GM18907 (cell line): ENCODE measurements around the gene PPP6R1.

Experiments used
- ATAC-seq: cut with Tn5 transposase; IDR thresholded peaks from one replicate; pipeline ENCODE4 v1.9.1; 2021; ENCODE audit warnings: mild to moderate bottlenecking, moderate library complexity; ENCODE audit not compliant: unreplicated experiment

The PPP6R1 gene

DNA sequence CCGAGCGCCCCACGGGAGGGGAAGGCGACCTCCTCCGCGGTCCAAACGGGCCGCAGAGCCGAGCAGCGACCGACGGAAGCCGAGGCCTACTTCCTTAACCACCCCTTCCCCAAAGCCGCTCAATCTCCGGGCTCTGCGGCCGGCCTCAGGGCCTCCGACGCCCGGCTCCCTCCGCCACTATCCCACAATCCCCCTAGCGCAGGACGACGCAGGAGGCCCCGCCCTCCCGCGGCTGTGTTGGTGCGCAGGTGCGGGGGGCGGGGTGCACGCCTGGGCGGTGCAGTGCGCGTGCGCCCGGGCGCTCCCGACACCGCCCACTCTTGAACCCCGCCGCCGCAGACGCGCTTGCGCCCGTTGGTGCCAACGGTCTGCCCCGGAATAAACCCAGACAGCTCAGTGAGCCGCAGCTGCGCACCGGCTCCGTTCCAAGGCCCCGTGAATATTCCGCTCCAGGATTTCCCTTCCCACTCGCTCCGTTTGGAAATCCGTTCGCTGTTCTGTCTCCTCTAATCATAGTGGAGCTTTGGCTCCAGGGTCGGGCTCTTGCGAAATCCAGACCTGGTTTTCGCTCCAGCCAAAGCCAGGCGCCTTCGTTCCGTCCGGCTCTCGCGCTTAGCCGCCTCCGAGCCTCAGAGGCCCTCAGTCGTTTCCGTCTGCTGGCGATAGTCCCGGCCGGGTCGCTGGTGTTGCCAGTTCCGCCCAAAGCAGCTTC is at the start of gene PPP6R1:
Gene PPP6R1, minus strand, starts transcription at position 190 of the 712 bp plus-strand sequence. CDS start 11,914 bp downstream, outside the sequence.
- peak; percentile 71 for ATAC-seq

- no peak for ATAC-seq
Observed at GRCh38 chr19:55308281-55308680, 49.5 kb upstream of the PPP6R1 start.

DNA sequence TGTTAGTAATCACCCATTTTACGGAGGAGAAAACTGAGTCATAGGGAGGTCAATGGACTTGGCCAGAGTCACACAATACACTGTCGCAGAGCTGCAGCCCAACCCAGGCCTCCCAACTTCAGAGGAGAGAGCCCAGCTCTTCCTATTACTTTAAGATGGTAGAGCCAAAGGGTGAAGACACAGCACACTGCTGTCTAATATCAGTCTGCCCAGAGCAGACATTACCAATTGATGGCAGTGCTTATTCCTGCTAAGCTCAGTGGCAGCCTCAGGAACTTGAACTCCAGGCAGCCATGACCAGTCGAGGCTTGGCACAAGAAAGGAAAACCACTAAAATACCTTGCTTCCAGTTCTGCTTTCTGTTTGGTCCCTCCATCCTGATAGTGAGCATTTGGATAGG is 47.9 kb upstream of the PPP6R1 start:
- ATAC-seq: no peak

DNA sequence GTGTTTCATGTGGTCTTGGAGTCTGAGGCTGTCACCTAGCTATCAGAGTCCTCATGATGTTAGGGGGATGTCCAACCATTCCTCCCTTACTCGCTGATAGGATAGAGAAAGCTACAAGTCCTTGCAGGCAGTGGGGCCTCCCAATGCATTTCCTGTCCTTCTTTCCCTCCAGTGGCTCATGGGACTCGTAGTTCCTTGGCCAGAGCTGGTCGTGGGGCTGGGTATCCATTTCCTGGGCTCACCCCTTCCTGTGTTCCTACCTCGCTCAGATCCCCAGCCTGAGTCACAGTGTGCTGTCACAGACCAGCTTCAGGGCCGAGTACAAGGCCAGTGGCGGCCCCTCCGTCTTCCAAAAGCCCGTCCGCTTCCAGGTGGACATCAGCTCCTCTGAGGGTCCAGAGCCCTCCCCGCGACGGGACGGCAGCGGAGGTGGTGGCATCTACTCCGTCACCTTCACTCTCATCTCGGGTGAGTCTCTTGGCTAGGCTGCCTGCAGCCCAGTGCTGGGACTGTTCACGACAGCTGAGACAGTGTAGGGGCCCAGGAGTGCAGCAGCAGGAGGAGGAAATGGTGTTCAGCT is 47.3 kb upstream of the PPP6R1 start:
- no peak for ATAC-seq

GRCh38 chr19:55305491-55305890 is 46.7 kb upstream of the PPP6R1 start:
- ATAC-seq: no peak

- ATAC-seq: no peak
Observed at GRCh38 chr19:55304980-55305379, 46.2 kb upstream of the PPP6R1 start.

DNA sequence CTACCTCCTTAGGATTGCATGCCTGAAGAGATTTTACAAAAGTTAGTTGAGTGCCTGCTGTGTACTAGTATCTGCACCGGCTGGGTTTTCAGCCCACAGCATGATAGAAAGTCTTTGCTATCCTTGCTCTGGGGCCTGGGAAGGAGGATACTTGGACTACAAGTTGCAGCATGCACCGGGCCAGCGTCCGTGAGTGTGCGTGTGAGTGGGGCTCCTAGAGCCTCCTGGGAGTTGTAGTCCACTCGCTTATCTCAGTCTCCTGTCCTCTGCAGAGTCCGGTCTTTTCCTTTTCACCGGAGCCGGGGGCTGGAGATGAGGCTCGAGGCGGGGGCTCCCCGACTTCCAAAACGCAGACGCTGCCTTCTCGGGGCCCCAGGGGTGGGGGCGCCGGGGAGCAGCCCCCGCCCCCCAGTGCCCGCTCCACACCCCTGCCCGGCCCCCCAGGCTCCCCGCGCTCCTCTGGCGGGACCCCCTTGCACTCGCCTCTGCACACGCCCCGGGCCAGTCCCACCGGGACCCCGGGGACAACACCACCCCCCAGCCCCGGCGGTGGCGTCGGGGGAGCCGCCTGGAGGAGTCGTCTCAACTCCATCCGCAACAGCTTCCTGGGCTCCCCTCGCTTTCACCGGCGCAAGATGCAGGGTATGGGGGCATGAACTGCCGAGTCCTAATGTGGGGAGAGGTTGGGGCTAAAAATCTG is 45.6 kb upstream of the PPP6R1 start:
- ATAC-seq: no peak

GRCh38 chr19:55303477-55303876 is 44.7 kb upstream of the PPP6R1 start:
- ATAC-seq: no peak

DNA sequence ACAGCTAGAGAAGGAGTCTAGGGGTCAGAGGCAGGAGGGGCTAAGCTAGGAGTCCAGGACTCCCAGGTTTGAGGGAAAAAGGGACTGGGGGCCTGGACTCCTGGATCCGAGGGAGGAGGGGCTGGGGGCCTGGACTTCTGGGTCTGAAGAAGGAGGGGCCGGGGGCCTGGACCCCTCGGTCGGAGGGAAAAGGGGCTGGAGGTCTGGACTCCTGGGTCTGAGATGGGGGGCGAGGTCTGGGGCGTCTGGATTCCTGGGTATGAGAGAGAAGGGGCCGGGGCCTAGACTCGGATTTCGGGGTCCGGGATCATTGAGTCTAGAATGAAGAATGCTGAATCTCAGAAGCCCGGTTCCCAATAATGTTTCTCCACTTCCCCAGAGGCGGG is 43.5 kb upstream of the PPP6R1 start:
- ATAC-seq: no peak

DNA sequence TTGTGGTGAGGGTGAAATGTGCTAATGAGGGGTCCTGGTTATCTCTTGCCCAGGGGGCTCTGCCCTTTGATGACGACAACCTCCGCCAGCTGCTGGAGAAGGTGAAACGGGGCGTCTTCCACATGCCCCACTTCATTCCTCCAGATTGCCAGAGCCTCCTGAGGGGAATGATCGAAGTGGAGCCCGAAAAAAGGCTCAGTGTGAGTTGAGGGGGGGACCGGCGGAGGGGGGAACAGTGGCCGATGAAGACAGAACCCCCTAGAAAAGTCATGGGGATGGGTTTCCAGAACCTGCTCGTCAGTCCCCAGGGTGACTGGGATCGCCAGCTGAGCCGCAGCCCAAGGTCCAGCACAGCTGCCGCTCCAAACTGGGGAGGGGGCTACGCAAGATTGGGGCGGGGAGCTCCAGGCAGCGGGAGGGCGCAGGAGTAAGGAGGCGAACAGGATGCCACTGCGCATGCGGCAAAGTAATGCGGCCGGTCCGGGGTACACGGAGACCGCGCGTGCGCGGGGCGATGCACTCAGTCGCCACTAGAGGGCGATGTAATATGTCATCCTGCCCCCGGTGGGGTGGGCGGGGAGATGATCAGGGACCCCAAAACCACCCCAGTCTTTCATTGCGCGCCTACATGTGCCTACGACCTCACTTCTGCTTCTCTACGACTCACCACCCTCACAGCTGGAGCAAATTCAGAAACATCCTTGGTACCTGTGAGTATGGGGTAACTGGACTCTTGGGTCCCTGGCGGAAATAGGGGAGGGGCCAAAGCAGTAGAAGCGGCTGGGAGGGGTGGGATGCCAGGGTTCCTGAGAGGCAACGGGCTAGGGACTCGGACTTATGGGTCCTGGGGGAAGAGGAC is 42.9 kb upstream of the PPP6R1 start:
- ATAC-seq: peak; percentile 70

DNA sequence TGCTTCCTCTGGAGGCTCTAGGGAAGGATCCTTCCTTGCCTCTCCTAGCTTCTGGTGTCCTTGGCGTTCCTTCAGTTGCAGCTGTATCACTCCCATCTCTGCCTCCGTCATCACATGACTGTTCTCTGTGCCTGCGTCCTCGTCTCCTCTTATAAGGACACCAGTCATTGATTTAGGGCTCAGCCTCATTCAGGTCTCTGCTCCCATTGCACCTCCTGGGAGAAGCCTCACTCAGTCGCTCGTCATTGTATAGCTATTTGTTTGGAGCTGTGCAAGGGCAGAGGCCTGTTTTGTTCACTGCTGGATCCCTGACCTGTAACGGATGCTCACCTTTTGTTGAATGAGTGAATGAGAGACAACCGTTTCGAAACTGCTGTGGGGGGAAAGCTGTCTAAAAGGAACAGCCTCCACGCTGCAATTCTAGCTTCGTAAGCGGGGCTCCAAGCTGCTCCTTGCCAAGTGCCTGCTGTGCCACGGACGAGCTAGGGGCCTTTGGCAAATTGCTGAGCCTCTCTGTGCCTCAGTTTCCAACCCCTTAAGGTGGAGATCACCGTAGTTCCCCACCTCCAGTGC is 42.2 kb upstream of the PPP6R1 start:
- no peak for ATAC-seq

GRCh38 chr19:55299991-55300390 is 41.2 kb upstream of the PPP6R1 start:
- ATAC-seq: no peak

DNA sequence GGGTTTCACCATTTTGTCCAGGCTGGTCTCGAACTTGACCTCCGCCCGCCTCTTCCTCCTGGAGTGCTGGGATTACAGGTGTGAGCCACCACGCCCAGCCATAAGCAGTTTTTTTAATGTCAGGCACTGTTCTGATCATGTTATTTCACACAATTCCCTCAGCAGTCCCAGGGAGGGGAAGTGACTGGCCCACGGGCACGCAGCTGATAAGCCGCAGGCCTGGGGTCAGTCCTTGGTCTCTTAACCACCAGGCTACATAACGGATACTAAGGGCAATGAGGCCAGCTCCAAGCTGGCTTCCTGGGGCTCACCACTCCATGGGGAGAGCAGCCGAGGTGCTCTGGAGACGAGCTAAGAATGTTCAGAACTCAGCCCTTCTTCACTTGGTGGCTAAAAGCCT is 38.5 kb upstream of the PPP6R1 start:
- ATAC-seq: no peak

- no peak for ATAC-seq
Observed at GRCh38 chr19:55289117-55289796, 30.4 kb upstream of the PPP6R1 start.

GRCh38 chr19:55287361-55288079 is 28.7 kb upstream of the PPP6R1 start:
- ATAC-seq: no peak

- no peak for ATAC-seq
Observed at GRCh38 chr19:55285229-55285890, 26.5 kb upstream of the PPP6R1 start.

GRCh38 chr19:55284405-55285058 is 25.7 kb upstream of the PPP6R1 start:
- no peak for ATAC-seq

DNA sequence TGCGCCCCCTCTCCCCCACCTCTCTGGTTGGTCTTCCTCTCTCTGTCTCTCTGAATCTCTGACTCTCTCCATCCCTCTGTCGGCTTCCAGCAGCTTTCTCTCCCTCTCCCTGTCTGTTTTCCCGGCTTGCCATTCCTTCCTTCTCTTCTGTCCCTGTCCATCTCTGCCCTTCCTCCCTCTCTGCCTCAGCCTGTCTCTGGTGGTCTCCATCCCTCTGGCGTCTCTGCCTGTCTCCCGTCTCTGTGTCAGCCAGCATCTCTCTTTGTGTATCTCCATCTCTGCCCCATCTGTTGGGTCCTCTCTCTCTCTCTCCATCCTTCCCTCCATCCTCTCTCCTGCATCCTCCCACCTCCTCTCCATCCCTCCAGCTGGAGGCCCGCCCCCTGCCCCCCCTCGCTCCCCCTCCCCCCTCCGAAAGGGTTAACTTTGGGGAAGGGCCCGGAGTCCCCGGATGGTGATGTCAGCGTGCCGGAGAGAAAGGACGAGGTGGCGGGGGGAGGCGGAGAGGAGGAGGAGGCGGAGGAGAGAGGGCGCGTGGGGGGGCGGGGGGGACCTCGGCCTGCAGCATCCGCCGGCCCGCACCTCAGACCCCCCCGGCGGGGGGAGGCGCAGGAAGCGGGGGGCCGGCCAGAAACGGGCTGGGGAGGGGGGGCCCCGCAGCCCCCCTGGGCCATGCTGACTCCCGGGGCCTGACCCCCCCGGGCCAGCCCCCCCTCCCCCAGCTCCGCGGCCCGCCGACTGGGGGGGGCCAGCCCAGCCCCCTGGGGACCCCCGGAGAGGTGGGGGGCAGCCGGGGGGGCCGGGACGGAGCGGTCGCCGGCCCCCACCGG is 24.9 kb upstream of the PPP6R1 start, which contains the start of gene BRSK1:
Gene BRSK1, plus strand, starts transcription at position 450 of the 830 bp plus-strand sequence. CDS start 446 bp downstream, outside the sequence.
- ATAC-seq: no peak
